Activated CD4-positive, alpha-beta T cell treated with anti-CD3 and anti-CD28 coated beads, Interleukin-2, amount 50 U/mL, for 16 hours (primary cell): ENCODE results near the gene BTBD9.

Source experiments
- DNase-seq: peaks from one replicate; pipeline ENCODE4 v3.0.0-alpha.2; 2020

The BTBD9 gene

DNA sequence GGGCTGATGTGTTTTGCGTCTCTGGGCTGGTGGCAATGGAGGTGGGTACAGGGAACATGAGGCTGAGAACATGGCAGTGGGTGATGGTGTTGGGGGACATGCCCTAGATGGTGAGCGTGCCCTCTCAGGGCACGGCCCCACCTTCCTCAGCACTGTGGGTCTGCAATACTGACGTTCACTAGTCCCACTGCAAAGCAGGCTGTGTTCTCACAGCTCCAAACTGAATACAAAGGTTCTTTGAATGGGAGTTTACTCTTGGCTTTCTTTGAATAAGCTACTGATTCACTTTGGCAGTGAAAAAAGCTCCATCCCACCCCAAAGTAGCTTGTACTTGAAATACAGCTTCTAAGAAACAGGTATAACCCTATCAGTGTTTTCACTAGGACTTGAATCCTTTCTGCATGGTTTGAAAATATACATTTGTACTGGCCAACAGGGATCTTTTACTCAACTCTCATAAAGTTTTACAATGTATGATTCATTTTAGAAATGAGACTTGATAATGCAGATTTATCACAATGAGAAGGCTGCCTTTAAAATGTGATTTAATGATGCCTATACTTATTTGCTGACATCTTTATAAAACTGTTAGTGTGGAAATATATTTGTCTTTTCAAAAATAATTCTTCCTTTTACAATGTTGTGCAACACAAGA lies 419.5 kb downstream of the BTBD9 start:
- no peak for DNase-seq

DNA sequence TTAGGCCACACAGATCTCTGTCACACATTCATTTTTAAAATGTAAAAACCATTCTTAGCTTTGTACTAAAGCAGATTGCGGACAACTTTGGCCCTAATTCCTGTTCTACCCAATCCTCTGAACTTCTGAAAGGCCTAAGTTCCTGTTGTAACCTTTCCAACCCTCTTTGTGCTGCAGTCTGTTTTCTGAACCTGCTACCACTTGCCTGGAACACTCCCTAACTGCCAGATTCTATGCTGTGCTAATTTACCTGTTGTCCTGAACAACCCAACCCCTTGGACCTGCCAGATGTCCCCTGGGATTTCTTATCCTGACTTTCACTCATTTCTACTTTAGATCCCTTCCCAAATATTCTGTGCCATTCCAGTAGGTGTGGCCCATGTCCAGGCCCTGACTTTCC lies 421.5 kb downstream of the BTBD9 start:
- no peak for DNase-seq

DNA sequence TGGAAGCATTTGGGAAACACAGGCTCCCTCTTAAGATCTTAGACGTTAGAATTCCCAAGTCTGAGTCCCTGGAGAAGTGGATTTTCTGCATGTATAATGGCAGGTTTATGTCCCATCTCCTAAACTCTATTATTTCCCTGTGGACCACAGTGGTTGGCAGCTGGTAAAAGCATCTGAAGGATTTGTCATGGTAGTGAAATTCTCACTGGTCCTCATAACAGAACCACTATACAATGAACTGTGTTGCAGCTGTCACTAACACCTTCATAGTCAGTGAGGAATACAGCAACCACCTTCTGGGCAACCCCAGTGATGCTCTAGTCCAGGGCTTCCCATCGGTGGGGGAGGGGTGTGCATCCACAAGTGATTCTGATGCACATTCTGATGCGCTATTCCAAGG lies 423.3 kb downstream of the BTBD9 start:
- no peak for DNase-seq

DNA sequence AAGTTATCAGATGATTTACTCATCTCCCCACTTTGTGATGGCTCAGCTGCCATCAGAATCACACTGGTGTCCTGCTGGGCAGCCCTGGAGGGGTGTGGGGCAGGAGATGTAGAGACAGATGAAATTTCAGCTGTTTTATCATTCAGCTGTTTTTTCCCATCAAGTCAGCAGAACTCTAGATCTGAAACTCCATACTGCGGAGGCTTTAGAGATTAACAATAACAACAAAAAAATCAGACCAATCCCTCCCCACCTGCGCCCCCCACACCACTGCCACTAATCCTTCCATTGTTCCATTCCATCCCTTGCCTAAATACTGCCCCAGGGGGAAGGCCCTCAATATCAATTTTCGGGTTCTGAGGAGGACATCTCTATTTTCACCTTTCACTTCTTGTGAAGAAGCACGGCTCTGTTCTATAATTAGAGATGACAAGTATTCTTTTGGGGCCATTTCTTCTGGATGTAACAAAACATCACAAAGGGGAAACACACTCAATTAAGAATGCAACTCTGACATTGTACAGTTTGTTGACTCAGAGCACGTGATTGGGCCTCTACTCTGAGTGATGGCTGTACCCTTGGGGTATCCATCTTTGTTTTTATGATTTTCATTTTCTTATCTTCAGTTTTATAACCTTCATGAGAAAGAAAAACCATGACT lies 423.9 kb downstream of the BTBD9 start:
- no peak for DNase-seq

DNA sequence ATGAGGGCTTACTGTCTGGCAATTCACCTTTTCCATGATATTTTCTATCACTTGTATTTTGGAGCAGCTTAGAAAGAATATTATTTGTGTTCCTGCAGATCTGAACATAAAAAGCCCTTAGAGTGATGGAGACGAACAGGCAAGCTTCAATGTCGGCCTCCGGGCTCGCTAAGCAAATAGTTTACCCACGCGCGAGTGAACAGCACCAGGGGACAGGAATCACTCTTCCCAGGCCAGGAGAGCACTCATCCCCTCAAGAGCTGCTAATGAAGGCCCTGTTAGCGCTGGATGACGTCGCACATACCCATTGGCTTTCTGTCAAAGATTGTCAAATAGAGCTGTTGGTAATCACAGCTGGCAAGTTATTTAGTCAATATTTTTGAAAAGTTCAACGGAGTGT lies 424.5 kb downstream of the BTBD9 start:
- no peak for DNase-seq

DNA sequence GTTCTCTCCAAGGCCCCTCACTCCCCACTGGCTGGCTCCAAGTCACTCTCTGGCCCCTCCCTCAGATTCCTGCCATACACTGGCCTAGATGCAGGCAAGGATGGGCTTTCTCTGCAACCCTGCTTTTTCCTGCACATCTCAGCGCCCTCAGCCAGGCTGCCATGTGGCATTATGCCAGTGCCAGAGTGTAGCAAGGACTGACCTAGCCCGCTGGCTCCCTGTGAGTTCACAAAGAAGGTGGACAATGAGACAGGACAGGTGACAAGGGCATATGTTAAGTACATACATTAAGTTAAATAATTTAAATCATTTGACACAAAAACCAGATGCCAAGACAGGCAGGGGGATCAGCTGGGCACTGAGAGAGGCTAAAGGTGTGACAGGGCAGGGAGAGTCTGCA lies 425.6 kb downstream of the BTBD9 start:
- no peak for DNase-seq

DNA sequence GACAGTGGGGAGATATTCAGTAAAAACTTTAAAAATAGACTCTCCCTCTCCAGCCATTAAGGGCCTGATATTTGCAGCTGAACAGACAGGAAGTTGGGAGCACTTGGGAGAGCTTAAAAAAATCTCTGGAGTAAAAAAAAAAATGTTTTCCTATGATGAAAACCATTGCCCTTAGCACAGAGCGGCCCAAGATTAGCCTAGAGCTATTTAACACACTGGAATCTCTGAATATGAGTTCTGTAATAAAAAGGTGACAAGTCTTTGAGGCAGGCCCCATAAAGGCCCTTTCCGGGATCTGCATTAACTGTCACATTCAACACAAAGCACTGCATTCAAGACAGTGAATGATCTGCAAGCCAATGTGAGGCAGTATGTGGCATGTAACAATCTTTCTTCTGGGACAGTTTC lies 426.5 kb downstream of the BTBD9 start:
- no peak for DNase-seq

DNA sequence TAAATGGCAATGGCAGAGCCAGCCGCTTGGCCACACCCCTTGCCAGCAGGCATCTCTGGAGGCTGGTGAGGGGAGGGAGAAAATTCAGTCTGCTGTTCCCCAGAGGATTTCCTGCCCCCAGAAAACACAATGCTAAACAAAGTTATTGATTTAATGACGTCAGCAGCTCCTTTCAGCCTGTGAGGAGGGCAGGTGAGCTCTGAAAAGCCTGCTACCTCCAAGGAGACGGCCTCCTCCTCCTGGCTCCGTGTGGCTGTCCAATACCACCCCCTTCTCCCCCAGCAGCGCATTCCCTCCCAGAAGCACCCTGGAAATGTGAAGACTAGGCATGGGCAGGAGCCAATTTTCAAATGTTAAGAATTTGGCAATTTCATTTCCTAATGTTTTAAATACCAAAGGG lies 427.1 kb downstream of the BTBD9 start:
- DNase-seq = no peak

DNA sequence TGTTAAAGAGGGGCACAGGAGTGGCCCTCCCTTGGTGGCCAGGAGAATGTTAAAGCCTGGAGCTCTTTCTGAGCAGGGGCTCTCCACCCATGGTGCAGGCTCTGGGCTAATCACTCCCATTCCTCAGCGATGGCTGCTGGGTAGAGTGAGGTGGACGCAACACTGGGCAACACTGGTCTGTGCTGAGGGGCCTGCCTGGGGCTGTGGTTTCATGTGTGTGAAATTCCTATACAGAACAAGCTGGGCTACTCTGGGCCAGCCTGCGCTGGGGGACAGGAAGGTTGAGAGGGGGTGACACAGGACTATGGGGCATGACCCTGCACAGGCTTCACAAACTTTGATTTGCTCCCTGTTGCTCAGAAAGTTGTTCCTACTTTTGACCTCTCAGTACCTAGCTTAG lies 427.6 kb downstream of the BTBD9 start:
- DNase-seq = no peak

DNA sequence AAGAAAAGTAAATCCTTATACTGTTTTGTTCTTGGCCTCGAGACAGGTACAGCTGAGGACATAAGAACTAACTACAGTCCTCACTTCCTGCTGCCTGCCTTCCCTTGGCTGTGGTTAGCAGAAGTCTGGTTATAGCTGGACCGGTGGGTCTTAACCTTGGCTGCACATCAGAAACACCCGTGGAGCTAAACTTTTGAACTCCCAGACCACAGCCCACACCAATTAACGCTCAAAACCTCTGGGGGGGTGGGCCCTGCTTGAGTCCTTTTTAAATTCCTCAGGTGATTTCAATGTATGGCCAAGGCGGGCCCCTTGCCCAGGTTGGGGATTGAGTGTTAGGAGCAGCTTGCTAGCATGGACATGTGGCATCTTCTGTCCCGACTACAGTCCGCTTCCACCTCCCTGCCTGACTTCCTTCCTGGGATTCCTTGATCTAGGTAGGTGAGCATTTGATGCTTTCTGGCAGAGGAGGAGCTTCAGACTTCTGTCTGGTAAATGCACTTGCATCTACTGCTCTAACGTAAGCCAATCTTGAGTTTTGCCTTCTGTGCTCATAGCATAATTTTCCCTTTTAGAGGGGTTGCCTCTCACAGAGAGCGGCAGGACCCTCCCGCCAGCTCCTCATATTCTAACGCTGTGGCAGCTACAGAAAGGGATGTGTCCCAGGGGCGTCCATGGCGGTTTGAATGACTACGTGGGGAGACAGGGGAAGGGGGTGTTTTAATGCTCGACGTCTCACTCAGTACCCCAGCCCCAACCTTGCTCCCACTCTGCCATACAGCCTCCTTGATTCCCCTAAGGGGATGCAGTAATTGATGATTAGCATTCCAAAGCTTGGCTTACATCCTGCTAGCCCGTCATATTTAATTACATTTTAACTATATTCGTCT lies 430.1 kb downstream of the BTBD9 start:
- no peak for DNase-seq

DNA sequence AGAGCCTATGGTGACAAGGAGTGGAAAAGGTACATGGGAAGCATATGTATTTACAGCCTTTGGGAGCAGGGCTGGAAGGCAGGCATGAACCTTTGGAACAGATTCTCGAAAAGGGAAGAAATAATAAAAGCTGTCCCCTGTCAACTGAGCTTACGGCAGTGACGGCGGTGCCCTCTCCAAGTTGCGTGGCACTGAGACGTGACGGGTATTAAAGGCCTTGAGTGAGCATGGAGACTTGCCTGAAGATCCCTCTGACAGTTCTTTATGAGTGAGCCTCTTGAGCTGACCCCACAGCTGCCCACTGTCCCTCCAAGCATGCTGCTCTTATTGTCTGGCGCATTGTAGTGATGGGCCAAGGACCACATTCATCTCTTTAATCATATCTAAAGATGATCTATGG lies 431.7 kb downstream of the BTBD9 start:
- no peak for DNase-seq

DNA sequence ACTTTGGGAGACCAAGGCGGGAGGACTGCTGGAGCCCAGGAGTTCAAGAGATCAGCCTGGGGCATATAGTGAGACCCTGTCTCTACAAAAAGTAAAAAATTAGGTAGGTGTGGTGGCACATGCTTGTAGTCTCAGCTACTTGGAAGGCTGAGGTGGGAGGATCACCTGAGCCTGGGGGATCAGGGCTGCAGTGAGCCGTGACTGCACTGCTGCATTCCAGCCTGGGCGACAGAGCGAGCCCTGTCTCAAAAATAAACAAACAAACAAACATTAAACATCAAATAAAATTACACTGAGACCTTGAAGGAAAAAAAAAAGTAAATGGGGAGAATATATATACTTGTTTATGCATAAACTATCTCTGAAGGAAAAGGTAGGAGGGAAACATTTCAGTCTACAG lies 432.4 kb downstream of the BTBD9 start:
- DNase-seq = no peak

DNA sequence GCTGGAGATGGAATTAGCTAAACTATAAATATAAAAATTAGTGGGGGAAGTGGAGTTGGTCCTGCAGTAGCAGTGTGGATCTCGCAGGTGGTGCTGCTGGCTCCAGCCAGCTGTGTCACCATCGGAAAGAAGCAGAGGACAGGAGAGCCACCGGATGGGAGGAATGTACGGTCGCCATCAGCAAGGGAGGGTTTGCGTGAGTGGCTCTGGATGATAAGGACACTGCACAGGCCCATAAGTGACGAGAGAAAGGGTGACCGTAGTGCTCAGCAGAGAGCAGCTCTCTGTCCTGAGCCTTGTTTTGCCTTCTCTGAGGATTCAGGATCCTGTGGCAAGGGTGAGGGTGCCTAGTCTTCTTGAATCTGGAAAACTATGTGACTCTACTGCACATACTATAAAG lies 441.5 kb downstream of the BTBD9 start:
- DNase-seq = no peak

DNA sequence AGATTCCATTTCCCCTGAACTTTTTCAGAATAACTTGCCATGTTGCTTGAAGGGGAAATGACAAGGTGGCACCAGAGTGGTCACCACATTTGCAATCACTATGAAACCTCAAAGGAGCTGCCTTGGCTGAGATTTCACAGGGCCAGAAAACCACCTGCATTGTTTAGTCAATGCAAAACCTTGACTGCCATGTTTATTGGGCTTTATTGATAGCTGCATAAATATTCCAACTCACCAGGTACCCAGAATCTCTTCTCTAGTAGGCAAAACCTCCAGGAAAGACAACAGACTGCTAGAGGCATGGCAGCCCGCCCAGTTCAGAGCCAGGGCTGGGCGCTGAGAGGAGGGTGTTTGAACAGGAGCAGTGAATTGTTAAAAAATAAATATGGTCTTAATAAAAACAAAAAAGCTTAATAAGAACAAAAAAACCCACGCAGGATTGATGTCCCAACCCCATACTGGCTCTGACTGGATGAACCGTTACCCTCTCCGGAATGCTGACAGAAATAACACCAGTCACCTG lies 444.6 kb downstream of the BTBD9 start:
- no peak for DNase-seq

DNA sequence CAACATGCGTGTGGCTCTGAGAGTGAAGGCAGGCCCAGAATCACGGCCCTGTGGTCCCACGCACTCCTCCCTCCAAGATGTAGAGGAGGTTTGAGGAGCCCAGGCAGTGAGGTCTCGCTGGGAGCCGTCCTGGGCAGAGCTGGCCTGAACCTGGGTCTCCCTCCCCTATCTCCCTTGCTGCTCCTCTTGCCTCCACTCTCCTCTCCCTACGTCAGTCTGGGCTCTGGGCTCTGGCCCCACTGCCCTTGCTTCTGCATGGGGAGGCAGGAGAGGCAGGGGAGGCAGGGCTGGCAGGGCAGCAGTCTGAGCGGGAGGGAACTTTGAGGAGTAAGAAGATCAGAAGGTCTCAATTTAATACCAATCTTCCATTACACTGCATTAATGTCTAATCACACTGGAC lies 445.1 kb downstream of the BTBD9 start:
- no peak for DNase-seq

DNA sequence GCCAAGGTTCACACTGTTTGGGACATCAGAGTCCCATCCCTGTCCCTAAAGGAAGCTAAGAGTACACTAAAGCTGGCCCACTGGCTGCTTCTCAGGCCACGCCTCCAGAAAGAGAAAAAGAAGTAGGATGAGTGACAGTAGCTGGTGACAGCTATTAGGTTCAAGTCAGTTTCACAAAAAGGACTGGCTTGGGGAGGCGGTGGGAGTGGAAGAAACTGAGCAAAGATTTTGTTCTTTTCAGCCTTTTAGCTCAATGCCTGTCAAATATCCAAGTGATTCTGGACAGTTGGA lies 445.5 kb downstream of the BTBD9 start:
- DNase-seq = no peak

DNA sequence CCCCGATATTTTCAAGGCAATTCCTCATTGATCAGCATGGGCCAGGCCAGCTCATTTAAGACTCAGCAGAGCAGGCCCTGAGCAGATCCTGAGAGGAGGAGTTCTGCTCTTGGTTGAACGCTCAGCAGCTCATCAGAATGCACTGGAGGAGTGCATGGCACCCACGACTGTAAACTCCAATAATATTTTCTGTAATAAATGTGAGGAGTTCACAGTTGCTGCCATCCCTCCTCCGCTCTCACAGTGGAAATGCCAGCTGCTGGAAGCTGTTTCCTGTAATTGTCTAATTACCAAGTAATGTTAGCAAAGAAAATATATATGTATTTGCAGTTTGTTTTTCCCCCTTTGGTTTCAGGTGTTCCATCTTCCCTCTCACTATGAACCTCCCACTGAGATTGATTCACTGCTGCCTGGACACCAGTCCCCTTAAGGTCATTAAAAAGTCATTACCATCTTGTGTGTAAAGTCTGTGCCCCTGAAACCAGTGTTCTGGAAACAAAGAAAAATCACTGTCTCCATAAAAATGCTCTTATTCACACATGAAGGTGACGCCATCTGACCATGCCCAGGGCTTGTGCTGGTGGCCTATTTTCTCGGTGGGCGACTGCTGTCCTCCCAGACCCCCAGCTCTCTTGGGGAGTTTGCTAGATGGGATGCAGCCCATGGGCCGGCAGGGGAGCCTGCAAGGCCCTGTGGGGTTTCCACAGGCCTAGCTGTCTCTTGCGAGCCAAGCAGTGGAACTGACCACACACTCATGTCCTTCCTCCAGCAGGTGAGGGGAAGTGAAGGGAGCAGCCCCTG lies 446.0 kb downstream of the BTBD9 start:
- no peak for DNase-seq

DNA sequence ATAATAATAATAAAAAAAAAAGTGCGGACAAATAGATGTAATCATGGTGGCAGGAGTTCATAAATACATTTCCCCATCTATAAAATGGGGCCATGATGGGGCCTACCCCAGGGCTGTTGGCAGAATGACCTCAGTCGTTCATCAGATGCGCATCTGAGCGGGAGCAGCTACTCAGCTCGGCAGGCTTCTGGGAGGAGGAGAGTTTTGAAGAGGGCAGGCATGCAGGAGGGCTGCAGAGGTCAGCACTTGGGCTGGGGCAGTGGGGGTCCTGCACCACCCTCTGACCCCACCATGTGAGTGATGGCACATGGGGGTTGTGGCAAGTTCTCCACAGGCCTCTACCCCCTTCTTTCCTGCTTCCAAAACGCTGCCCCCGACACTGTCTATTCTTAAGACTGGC lies 446.7 kb downstream of the BTBD9 start:
- no peak for DNase-seq

DNA sequence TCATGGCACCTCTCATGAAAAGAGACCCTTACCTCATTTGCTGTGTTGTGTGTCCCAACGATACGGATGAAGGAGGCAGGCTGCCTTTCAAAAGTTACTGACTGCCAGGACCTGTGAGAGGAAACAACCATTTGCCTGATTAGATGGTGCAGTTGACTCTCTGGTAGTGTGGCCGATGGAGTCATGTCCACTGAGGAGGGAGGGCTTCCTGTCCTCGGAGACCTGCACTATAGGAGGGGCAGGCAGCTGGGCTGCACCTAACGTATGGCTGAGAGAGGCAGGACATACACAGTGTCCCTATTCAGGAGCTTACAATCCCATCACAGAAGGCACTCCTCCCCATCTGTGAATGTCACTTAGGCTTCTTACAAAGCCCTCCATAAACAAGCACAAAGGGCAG lies 447.2 kb downstream of the BTBD9 start:
- no peak for DNase-seq

DNA sequence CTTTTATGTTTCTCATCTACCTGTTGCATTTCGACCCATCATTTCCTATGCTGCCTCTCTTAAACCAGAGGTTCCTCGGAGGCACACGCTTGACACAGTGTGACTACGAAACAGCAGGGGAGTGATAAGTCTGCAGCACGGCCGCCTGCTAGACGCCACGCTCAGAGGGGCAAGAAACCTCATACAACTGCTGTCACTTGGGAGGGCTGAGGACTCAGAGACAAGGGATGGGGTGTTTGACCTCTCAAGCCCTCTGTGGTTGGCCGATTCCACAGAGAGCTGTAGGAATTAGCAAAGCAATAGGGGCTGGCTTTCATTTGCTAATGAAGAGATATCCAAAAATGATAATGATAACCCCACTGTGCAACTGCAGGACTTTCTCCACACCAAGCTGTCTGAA lies 447.7 kb downstream of the BTBD9 start:
- DNase-seq = no peak

DNA sequence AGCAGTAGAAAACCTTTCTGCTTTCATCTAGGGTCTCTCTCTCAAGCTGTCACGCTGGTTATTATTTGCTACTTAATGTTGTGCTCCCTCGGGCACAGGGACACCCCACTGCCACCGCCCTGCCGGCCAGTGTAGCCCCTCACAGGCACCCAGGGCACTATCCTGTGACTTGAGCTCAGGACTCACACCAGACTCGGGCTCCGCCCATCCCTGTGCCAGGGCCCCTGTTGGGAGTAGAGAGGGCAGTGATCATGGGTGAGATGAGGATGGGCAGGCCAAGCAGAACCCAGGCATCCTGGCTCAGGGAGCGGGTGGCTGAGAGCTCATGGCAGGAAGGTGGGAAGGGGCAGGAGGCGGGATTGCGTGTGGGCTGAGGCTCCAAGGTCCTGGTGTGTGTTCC lies 448.3 kb downstream of the BTBD9 start:
- DNase-seq = no peak

DNA sequence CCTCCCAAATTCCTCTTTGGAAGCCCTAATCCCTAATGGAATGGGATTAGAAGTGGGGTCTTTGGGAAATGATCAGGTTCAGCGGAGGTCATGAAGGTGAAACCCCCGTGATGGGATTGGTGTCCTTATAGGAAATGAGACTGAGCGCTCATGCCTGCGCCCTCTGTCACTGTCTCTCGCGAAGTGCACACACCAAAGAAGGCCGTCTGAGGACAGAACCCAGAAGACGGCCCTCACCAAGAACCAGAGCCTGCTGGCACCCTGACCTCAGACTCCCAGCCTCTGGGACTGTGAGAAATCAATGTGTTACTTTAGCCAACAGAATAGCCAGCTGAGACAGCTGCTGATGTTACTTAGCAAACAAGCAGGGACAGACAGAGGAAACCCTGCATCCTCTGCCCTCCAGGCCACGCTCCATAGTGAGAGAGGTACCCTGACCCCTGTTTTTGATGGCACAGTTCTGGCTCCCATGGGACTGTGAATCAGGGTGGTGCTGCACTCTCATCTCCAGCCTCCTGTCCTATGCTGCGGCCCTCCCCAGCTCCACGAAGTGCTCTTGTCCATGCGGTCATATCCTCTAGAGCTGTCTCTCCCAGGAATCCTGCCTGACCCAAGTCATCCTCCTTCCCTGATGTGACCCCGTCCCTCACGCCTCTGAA lies 450.9 kb downstream of the BTBD9 start:
- DNase-seq = no peak
